Endothelial cell of umbilical vein (primary cell): ENCODE measurements around the gene PTOV1. TPM values are rescaled to one million over a fixed set of nuclear protein-coding genes. Genes with fewer than 3 reads are reported as not detected.

ENCODE experiments used
- BruUV-seq: library from RNA; stranded (reverse); fragments of 400-500 nt; replicated peaks from 2 replicates; lab custom pipeline; 2021; lab: Mats Ljungman, UMichigan
- CTCF ChIA-PET: fragments of 300-600, 350-600 bp; sonication (Branson Sonifier 250); formaldehyde crosslinking; loops from one replicate; lab custom pipeline; 2021; ENCODE audit warnings: antibody characterized with exemption, inconsistent platforms; lab: Charles Lee
- POLR2A ChIA-PET: fragments of 300-600, 350-600 bp; sonication (Branson Sonifier 250); formaldehyde crosslinking; loops from one replicate; lab custom pipeline; 2021; ENCODE audit warnings: antibody characterized with exemption, inconsistent platforms; lab: Charles Lee
- DNase-seq: peaks from one replicate; pipeline ENCODE4 v3.0.0-alpha.2; 2011; ENCODE audit warnings: low read depth, low spot score
- FAIRE-seq: peaks from 2 replicates; lab custom pipeline; 2011; peaks lifted over from hg19 to GRCh38; lab: Jason Lieb, UNC
- H2AFZ ChIP-seq: 2 replicates; pipeline ENCODE4 v1.6.0; 2012; ENCODE audit warnings: low read depth, low read length, control low read depth, inconsistent platforms
- H3K27ac ChIP-seq: 2 replicates; pipeline ENCODE4 v1.5.1; 2011; ENCODE audit warnings: low read depth, mild to moderate bottlenecking, control low read depth, low read length, moderate library complexity; ENCODE audit not compliant: insufficient read depth
- H3K27me3 ChIP-seq, 2 experiments: 2 replicates each; pipeline versions ENCODE4 v1.6.0 to v1.6.1; 2011; ENCODE audit warnings: low read length in 2 of 2, mixed read lengths in 1 of 2; ENCODE audit not compliant: control insufficient read depth in 2 of 2, insufficient read depth in 2 of 2
- H3K36me3 ChIP-seq, 2 experiments: 2 replicates in 1 of 2; 3 replicates in 1 of 2; pipeline ENCODE4 v1.5.1; 2011; ENCODE audit warnings: low read length in 2 of 2, mild to moderate bottlenecking in 1 of 2, moderate library complexity in 1 of 2; ENCODE audit not compliant: control insufficient read depth in 2 of 2, insufficient read depth in 2 of 2; ENCODE audit errors: extremely low read depth in 1 of 2
- H3K4me1 ChIP-seq: 3 replicates; pipeline ENCODE4 v1.5.1; 2011; ENCODE audit warnings: mild to moderate bottlenecking, low read length; ENCODE audit not compliant: control insufficient read depth, insufficient read depth; ENCODE audit errors: extremely low read depth
- H3K4me2 ChIP-seq: 2 replicates; pipeline ENCODE4 v1.6.1; 2011; ENCODE audit warnings: low read length, control low read depth, mixed read lengths; ENCODE audit not compliant: insufficient read depth
- H3K4me3 ChIP-seq, 3 experiments: fragments of 200-600 bp in 1 of 3; sonication (generic), shearing (Covaris generic) in 1 of 3; replicated peaks in 1 of 3; 2 replicates each; pipeline ENCODE4 v1.5.1; 2011 to 2016; ENCODE audit warnings: control low read depth in 3 of 3, low read length in 3 of 3, mild to moderate bottlenecking in 2 of 3, inconsistent platforms in 1 of 3, low read depth in 1 of 3, moderate library complexity in 1 of 3; ENCODE audit not compliant: insufficient read depth in 1 of 3
- H3K79me2 ChIP-seq: 2 replicates; pipeline ENCODE4 v1.6.0; 2012; ENCODE audit warnings: low read length, inconsistent platforms; ENCODE audit not compliant: control insufficient read depth, insufficient read depth
- H3K9ac ChIP-seq: replicated peaks from 2 replicates; pipeline ENCODE3; 2011; ENCODE audit warnings: low read length, control low read depth; ENCODE audit not compliant: insufficient read depth; ENCODE audit errors: extremely low read depth
- H3K9me1 ChIP-seq: replicated peaks from 3 replicates; pipeline ENCODE4 v1.6.0; 2011; ENCODE audit warnings: mild to moderate bottlenecking, low read length; ENCODE audit not compliant: control insufficient read depth, insufficient read depth; ENCODE audit errors: extremely low read depth
- H3K9me3 ChIP-seq: replicated peaks from 2 replicates; pipeline ENCODE4 v1.5.1; 2012; ENCODE audit warnings: low read length, inconsistent platforms; ENCODE audit not compliant: control insufficient read depth, insufficient read depth
- H4K20me1 ChIP-seq: replicated peaks from 2 replicates; pipeline ENCODE3; 2011; ENCODE audit warnings: mild to moderate bottlenecking, low read length; ENCODE audit not compliant: control insufficient read depth, insufficient read depth; ENCODE audit errors: extremely low read depth
- EZH2 ChIP-seq: IDR thresholded peaks from 2 replicates; pipeline ENCODE4 v1.6.1; 2012; ENCODE audit warnings: borderline replicate concordance, low read depth, mild to moderate bottlenecking, moderate library complexity, low read length, inconsistent platforms; ENCODE audit not compliant: severe bottlenecking
- FOS ChIP-seq: IDR thresholded peaks from 2 replicates; pipeline ENCODE4 v1.6.1; 2011; ENCODE audit warnings: mild to moderate bottlenecking, low read length, moderate library complexity, borderline replicate concordance; ENCODE audit not compliant: insufficient read depth
- GATA2 ChIP-seq: IDR thresholded peaks from 2 replicates; pipeline ENCODE4 v1.7.0; 2011; ENCODE audit warnings: low read depth, mild to moderate bottlenecking, moderate library complexity, mixed read lengths, low read length; ENCODE audit not compliant: insufficient read length, insufficient read depth
- JUN ChIP-seq: IDR thresholded peaks from 2 replicates; pipeline ENCODE4 v1.6.1; 2011; ENCODE audit warnings: borderline replicate concordance, low read depth; ENCODE audit not compliant: insufficient read length, insufficient read depth
- MAX ChIP-seq: IDR thresholded peaks from 2 replicates; pipeline ENCODE4 v1.6.1; 2011; ENCODE audit not compliant: insufficient read depth, insufficient read length
- MYC ChIP-seq: IDR thresholded peaks from one replicate; pipeline ENCODE4 v1.6.1; 2011; ENCODE audit warnings: mild to moderate bottlenecking, low read depth, low read length
- POLR2A ChIP-seq: IDR thresholded peaks from 2 replicates; pipeline ENCODE4 v1.6.1; 2012; ENCODE audit warnings: low read depth, mild to moderate bottlenecking, control low read depth, low read length
- dilution Hi-C: fragments of 300-500 bp; cut with MboI; formaldehyde crosslinking; loops from one replicate; pipeline ENCODE4 v1.15.0; 2019; ENCODE audit warnings: low sequenced_read_pairs; ENCODE audit not compliant: extremely low pct_ligation_motif_present
- intact Hi-C: fragments of 100-400 bp; cut with micrococcal nuclease; formaldehyde crosslinking; loops from one replicate; pipeline ENCODE4 v1.10.0; 2022
- polyA plus RNA-seq, 4 experiments: library from polyadenylated mRNA; depleted of rRNA in 3 of 4; stranded (reverse) in 3 of 4; unstranded in 1 of 4; fragments of >200 nt; gene quantifications; 2 replicates each; pipeline versions ENCODE4 v1.2.1 to v1.2.3, GENCODE V29; 2011 to 2012; ENCODE audit warnings: missing spikeins in 1 of 4
- total RNA-seq: library from RNA; stranded (reverse); gene quantifications from 2 replicates; pipeline ENCODE4 v1.2.3, GENCODE V29; 2021

The PTOV1 gene
- total and polyA plus RNA-seq, 2 donors (not counting 3 experiments of a cell fraction or from before 2014, with no cell fraction given): 116 to 184 TPM

- FAIRE-seq: no peak
- no peaks in the 10 kb centered on the region for H3K9me3 ChIP-seq
- dilution Hi-C loops (no loop called here), intact Hi-C loops (no loop called here)
- no peak overlapping the region for H3K4me3 ChIP-seq
- H3K36me3 ChIP-seq: peaks cover 2 to 32% of the 10 kb centered on the region in 2 experiments
- H3K9ac ChIP-seq: no peak overlapping the region
- H2AFZ ChIP-seq: no peak overlapping the region
- no peaks in the 10 kb centered on the region for H3K9me1 ChIP-seq
- H3K27me3 ChIP-seq: no peaks in the 10 kb centered on the region
- no TSS peak for BruUV-seq
- DNase-seq: no peak
- no peak for TF ChIP-seq JUN
- TF ChIP-seq POLR2A: no peak
- no peak for TF ChIP-seq EZH2
- no peak for TF ChIP-seq MAX
- ChIA-PET CTCF (no interaction called here), POLR2A (no interaction called here)
- no peak overlapping the region for H3K4me2 ChIP-seq
- no peak overlapping the region for H3K27ac ChIP-seq
- no peaks in the 10 kb centered on the region for H4K20me1 ChIP-seq
- H3K79me2 ChIP-seq: no peaks in the 10 kb centered on the region
- no peaks in the 10 kb centered on the region for H3K4me1 ChIP-seq
Measured at GRCh38 chr19:49839713-49840112, 11.2 kb upstream of the PTOV1 start.

- H3K4me2 ChIP-seq: no peak overlapping the region
- ChIA-PET POLR2A (no interaction called here), CTCF (no interaction called here)
- no peaks in the 10 kb centered on the region for H3K9me1 ChIP-seq
- no peak overlapping the region for H2AFZ ChIP-seq
- H3K9me3 ChIP-seq: no peaks in the 10 kb centered on the region
- TF ChIP-seq MAX (no peak), JUN (no peak), MYC (no peak), GATA2 (no peak), EZH2 (no peak), FOS (no peak), POLR2A (no peak)
- no peaks in the 10 kb centered on the region for H3K27me3 ChIP-seq
- no TSS peak for BruUV-seq
- no peaks in the 10 kb centered on the region for H3K79me2 ChIP-seq
- H3K27ac ChIP-seq: no peak overlapping the region
- no peak for DNase-seq
- no peak overlapping the region for H3K4me3 ChIP-seq
- no peak for FAIRE-seq
- H4K20me1 ChIP-seq: no peaks in the 10 kb centered on the region
- intact Hi-C loops: no loop called here
- H3K4me1 ChIP-seq: no peaks in the 10 kb centered on the region
- dilution Hi-C loops: no loop called here
- H3K9ac ChIP-seq: no peak overlapping the region
- H3K36me3 ChIP-seq: peaks cover 2 to 27% of the 10 kb centered on the region in 2 experiments
Measured at GRCh38 chr19:49840321-49840720, 10.6 kb upstream of the PTOV1 start.
